ENCODE data around the gene RABAC1.

Gene RABAC1

GRCh38 chr19:41933693-41934426 is 25.3 kb downstream of the RABAC1 start:
- in situ Hi-C loops (cut with MboI; ENCODE audit: low pct_unique_long_range_greater_than_20kb, low sequenced_read_pairs) = no loop called here
- DNase-seq = peak; percentile 38

DNA sequence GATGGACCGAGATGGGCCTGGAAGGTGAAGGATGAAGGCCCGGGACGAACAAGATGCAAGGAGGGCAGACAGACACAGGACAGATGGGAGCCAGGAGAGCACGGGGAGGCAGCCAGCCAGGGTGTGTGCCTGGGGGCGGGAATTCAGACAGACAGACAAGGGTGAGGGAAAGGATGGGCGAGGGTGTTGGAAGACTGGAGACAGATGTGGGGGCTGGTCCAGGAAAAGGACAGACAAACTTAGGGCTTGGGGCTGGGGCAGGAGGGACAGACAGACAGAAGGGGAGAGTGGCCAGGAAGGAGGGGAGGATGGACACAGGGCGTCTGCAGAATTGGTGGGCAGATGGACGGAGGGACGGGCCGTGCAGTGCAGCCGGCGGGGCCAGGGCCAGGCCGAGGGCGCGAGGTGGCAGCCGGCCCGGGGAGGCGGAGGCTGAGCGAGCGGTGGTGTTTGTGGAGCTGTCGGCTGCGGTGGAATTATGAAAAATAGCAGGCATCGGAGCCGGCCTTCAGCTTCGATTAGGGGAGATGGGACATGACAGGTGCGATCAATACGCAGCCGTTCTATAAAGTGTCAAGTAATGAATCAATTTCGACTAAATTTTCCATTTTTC is 26.3 kb downstream of the RABAC1 start:
- no peak for DNase-seq
- in situ Hi-C loops (cut with MboI; ENCODE audit: low pct_unique_long_range_greater_than_20kb, low sequenced_read_pairs) = no loop called here

DNA sequence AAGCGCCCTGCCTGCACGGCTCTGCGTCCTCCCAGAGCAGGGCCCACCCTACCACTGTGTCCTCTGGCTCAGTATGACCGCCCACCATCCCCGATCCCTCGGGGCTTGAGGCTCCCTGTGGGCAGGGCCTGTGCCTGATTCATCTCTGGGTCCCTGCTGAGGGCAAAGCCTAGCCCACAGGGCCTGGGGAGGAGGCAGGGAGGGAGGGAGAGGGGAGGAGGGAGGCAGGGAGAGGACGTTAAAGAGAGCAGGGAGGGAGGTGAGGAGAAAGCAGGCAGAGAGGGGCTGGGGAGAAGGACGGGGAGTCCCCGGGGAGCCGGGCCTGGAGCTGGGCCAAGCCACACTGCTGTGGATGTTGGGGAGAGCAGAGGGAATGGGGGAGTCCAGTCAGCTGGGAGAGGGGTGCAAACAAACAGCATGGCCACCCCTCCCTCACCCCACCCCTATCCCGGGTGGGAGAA is 26.8 kb downstream of the RABAC1 start:
- DNase-seq = no peak
- in situ Hi-C loops (cut with MboI; ENCODE audit: low pct_unique_long_range_greater_than_20kb, low sequenced_read_pairs) = no loop called here

DNA sequence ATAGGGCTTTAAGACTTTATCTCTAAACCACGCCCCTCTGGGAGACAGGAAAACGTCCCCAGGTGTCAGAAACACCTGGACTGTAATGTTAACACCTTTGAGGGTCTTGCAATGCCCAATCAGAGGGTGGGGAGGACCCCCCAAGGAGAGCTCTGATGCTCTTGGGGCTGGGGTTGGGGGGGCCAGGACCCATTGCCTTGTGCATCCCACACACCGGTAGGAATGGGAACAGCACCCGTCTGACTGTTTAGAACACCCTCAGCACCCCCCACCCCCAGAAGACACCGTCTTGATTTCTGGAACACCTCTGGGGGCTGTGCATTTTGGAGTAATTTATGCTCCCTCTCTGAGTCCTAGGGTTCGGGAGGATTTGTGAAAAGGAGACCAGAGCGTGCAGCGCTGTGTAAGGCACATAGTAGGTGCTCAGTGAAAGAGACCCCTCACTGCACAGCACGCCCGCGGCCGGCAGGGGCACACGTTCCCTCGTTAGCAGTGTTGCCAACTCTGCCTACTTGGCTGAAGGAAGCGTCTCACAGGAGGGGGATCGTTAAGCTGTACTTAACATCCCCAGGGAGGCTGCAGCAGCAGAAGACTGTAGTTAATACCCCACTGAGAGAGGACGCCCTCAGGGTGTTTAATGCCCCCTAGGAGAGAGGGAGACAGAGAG is 28.1 kb downstream of the RABAC1 start:
- in situ Hi-C loops (cut with MboI; ENCODE audit: low pct_unique_long_range_greater_than_20kb, low sequenced_read_pairs) = no loop called here
- no peak for DNase-seq

- in situ Hi-C loops (cut with MboI; ENCODE audit: low pct_unique_long_range_greater_than_20kb, low sequenced_read_pairs) = no loop called here
- no peak for DNase-seq
Observed at GRCh38 chr19:41930322-41930722, 28.8 kb downstream of the RABAC1 start.

GRCh38 chr19:41929536-41930071 is 29.5 kb downstream of the RABAC1 start:
- in situ Hi-C loops (cut with MboI; ENCODE audit: low pct_unique_long_range_greater_than_20kb, low sequenced_read_pairs) = no loop called here
- DNase-seq = no peak

- peak; percentile 71 for DNase-seq
- in situ Hi-C loops (cut with MboI; ENCODE audit: low pct_unique_long_range_greater_than_20kb, low sequenced_read_pairs) = no loop called here
Observed at GRCh38 chr19:41928754-41929535, 30.2 kb downstream of the RABAC1 start.

DNA sequence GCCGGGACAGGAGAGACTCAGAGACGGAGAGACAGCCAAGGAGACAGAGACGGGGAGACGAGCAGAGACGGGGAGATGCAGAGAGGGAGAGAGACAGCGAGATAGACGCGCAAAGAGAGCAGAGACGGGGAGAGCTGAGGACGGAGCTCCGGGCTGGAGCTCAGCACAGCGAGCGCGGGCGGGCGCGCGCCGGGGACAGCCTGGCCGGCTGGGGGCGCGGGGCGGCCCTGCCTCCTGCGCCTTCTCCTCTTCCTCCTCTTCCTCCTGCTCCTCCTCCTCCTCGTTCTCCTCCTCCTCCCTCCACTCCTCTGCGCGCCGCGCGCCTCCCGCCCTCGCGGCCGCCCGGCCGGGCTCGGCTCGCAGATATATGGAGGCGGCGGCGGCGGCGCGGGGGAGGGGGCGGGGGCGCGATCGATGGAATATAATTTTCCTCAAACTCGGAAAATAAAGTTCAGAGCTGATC is 30.9 kb downstream of the RABAC1 start, which contains the start of gene ERFL:
Gene ERFL, minus strand, starts transcription at position 229 of the 463 bp plus-strand sequence. CDS start 15,530 bp downstream, outside the sequence.
- peak; percentile 65 for DNase-seq
- in situ Hi-C loops (cut with MboI; ENCODE audit: low pct_unique_long_range_greater_than_20kb, low sequenced_read_pairs) = no loop called here

GRCh38 chr19:41927497-41928192 is 31.5 kb downstream of the RABAC1 start:
- no peak for DNase-seq
- in situ Hi-C loops (cut with MboI; ENCODE audit: low pct_unique_long_range_greater_than_20kb, low sequenced_read_pairs) = no loop called here

- in situ Hi-C loops (cut with MboI; ENCODE audit: low pct_unique_long_range_greater_than_20kb, low sequenced_read_pairs) = no loop called here
- DNase-seq = no peak
Observed at GRCh38 chr19:41926763-41927496, 32.2 kb downstream of the RABAC1 start.

GRCh38 chr19:41926028-41926762 is 32.9 kb downstream of the RABAC1 start:
- DNase-seq = no peak
- in situ Hi-C loops (cut with MboI; ENCODE audit: low pct_unique_long_range_greater_than_20kb, low sequenced_read_pairs) = no loop called here

GRCh38 chr19:41925208-41926003 is 33.7 kb downstream of the RABAC1 start:
- in situ Hi-C loops (cut with MboI; ENCODE audit: low pct_unique_long_range_greater_than_20kb, low sequenced_read_pairs) = no loop called here
- DNase-seq = no peak

DNA sequence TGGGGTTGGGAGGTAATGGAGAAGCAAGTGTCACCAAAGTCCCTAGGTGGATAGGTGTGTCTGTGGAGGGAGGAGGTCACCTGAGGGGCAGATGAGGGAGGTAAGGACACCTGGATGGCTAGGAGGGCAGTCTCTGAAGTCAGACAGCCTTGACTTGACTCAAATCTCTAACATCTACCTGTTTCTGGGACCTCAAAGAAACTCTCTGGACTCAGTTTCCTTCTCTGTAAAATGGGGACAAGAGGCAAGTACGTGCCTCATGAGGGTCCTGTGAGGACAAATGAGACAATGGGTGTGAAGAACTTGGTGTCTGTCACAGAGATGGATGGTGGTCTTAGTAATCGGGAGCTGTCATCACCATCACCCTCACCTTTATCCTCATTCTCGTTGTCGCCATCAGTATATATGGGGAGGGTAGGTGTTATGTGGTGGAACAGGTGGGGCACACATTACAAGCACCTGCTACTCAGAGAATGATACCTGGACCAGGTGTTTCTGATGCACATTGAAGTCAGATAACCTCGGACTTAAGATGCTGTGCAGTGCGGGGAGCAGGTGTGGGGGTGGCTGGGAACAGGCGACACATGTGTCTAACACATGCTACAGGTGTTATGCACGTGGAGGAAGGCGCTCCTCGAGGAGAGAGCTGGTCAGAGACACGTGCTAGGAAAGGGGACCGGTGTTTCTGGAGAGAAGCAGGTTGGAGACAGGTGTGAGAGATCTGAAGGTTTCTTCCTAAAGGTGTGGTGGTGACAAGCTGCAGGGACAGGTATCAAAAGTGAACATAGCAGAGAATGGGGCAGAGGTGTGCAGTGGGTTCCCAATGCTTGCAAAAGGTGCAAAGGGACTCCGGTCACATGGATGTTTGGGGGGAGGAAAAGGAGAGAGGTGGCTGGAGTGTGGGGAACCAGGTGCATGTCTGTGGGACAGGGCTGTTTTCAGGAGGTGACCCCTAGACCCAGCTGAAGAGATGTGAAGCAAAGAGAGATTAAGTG is 34.7 kb downstream of the RABAC1 start:
- no peak for DNase-seq
- in situ Hi-C loops (cut with MboI; ENCODE audit: low pct_unique_long_range_greater_than_20kb, low sequenced_read_pairs) = no loop called here

DNA sequence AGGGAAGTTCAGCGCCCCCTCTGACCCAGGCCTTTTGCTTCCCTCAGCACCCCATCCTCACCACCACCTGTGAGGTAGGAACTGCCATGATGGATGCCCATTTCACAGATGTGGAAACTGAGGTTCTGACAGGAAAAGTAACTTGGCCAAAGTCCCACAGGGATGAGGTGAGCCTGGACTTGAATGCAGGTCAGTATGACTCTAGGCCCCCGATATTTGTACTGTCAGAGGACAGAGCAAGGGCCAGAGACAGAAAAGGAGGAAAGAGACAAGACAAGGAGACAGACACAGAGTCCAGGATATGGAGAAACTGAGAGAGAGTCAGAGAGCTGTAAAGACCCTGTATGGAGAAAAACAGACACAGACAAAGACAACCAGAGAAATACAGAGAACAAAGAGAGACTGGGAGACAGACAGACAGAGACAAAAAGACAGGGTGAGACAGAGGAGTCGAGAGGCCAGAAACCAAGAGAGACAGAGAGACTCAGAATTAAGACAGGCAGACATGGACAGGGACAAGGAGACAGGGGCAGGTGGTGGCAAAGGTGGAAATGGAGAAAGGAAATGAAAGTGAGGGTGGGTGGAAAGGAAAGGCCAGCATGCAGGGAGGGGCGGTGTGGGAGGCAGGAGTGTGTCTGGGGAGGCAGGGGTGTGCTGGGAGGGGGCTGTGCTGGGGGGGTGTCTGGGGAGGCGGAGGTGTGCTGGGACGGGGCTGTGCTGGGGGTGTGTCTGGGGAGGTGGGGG is 35.9 kb downstream of the RABAC1 start:
- DNase-seq = no peak
- in situ Hi-C loops (cut with MboI; ENCODE audit: low pct_unique_long_range_greater_than_20kb, low sequenced_read_pairs) = no loop called here

DNA sequence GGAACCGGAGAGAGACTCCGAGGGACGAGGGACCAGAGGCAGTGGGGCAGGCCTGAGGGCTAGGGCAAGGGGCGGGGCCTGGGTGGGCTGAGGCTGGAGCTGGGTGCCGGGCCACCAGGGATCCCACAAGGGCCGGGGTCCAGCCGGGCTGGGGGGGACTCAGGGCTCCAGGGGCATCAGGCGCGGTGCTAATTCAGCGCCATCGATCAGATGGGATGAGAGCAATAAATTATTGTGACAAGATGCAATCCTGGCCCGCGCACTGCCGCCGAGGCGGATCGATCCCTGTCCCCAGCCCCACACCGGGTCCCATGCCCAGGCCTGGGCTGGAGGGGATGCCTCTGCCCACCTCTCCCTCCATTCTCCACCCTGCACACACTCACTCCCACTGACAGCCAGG is 36.5 kb downstream of the RABAC1 start:
- in situ Hi-C loops (cut with MboI; ENCODE audit: low pct_unique_long_range_greater_than_20kb, low sequenced_read_pairs) = no loop called here
- DNase-seq = no peak
